ENCODE measurements around the gene TJP3. TPM values are rescaled to one million over a fixed set of nuclear protein-coding genes. Genes with fewer than 3 reads are reported as not detected.

TJP3 gene
- total and polyA plus RNA-seq, 4 donors: 0.30 to 5.0 (median 1.7) TPM

DNA sequence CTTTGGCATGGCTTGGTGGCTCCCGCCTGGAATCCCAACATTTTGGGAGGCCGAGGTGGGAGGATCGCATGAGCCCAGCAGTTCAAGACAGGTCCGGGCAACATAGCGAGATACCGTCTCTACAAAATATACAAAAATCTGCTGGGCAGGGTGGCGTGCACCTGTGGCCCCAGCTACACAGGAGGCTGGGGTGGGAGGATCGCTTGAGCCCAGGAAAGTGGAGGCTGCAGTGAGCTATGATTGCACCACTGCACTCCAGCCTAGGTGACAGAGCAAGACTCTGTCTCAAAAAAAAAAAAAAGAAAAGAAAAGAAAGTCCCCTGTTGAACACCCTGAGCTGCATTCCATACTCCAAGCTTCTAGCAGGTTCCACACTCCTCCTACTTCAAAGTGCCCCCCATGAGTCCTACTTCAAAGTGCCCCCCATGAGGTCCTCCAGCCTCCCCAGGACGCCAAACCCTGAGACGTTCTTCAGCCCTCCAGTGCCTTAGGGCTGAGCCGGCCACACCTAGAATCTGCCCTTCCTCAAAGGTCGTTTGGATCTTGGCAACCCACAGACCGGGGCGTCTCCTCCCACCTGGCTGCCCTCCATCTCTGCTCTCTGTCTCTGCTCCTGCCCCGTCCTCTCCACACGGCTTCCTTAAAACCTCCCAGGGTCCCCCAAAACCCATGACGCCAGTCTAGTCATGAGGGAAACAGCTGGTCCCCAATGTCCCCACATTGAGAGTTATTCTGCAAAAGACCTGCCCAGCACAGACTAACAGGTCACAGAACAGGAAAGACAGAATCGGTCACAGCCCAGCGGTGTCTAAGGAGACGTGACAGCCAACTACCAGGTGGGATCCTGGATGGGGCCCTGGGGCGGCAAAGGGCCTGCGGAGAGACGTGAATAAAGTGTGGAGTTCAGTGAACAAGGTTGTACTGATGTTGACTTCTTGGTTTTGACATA lies 4.8 kb downstream of the TJP3 start:
- Histone ChIP-seq H3K4me3 (ENCODE audit: low read depth, low read length) (no peak overlapping the region), H3K36me3 (ENCODE audit: control insufficient read depth, insufficient read depth, low read length) (no peaks in the 10 kb centered on the region), H3K27me3 (ENCODE audit: control insufficient read depth, insufficient read depth, low read length) (peaks cover 7% of the 10 kb centered on the region), H3K9me3 (ENCODE audit: control insufficient read depth, insufficient read depth, low read length) (no peaks in the 10 kb centered on the region), H3K4me1 (ENCODE audit: control insufficient read depth, insufficient read depth, low read length) (peaks cover 6% of the 10 kb centered on the region), H3K27ac (ENCODE audit: low read depth, low read length) (no peak overlapping the region)
- WGBS (ENCODE audit: insufficient coverage): 51% methylated on average over 17 of the region's 23 CpGs
- DNase-seq (ENCODE audit: low read depth in 4 of 6, low spot score in 6 of 6): no peak

DNA sequence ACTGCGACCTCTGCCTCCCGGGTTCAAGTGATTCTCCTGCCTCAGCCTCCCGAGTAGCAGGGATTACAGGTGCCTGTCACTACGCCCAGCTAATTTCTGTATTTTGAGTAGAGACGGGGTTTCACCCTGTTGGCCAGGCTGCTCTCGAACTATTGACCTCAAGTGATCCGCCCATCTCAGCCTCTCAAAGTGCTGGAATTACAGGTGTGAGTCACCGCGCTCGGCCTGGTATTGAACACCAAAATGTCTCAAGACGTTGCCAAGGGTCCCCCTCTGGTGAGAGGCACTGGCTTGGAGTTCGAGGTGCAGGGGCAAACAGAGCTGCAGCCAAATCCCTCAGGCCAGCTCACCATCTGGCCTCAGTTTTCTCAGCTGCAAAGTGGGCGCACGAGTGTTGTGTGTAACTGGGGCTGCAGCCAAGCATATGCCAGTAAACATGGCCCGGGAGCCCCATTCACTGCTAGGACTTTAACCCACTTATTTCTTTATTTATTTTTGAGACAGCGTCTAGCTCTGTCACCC lies 8.0 kb downstream of the TJP3 start:
- Histone ChIP-seq H3K4me1 (ENCODE audit: control insufficient read depth, insufficient read depth, low read length) (peaks cover 7% of the 10 kb centered on the region), H3K4me3 (ENCODE audit: low read depth, low read length) (no peak overlapping the region), H3K36me3 (ENCODE audit: control insufficient read depth, insufficient read depth, low read length) (no peaks in the 10 kb centered on the region), H3K9me3 (ENCODE audit: control insufficient read depth, insufficient read depth, low read length) (no peaks in the 10 kb centered on the region), H3K27me3 (ENCODE audit: control insufficient read depth, insufficient read depth, low read length) (peaks cover 15% of the 10 kb centered on the region), H3K27ac (ENCODE audit: low read depth, low read length) (no peak overlapping the region)
- 92% methylated on average over 16 of the region's 16 CpGs for WGBS (ENCODE audit: insufficient coverage)
- DNase-seq (ENCODE audit: low read depth in 4 of 6, low spot score in 6 of 6): no peak

DNA sequence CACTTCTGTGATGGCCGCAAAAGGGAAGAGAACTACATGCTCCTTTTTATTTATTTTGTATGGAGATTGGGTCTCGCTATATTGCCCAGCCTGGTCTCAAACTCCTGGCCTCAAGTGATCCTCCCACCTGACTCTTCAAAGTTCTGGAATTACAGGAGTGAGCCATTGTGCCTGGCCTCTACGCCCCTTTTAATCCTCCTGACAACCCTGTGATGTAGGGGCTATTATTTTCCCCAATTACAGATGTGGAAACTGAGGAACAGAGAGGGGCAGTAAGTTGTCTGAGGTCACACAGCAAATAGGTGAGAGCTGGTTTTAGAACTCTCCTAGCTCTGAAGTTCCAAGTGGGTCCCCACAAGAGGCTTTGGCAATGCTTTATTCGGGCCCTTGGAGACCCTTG lies 11.7 kb downstream of the TJP3 start:
- peaks cover 36% of the 10 kb centered on the region for H3K27me3 ChIP-seq (ENCODE audit: control insufficient read depth, insufficient read depth, low read length)
- no peaks in the 10 kb centered on the region for H3K9me3 ChIP-seq (ENCODE audit: control insufficient read depth, insufficient read depth, low read length)
- peaks cover 16% of the 10 kb centered on the region for H3K4me1 ChIP-seq (ENCODE audit: control insufficient read depth, insufficient read depth, low read length)
- no peak overlapping the region for H3K4me3 ChIP-seq (ENCODE audit: low read depth, low read length)
- 100% methylated on average over 1 of the region's 4 CpGs for WGBS (ENCODE audit: insufficient coverage)
- DNase-seq (ENCODE audit: low read depth in 4 of 6, low spot score in 6 of 6): no peak
- no peaks in the 10 kb centered on the region for H3K36me3 ChIP-seq (ENCODE audit: control insufficient read depth, insufficient read depth, low read length)
- H3K27ac ChIP-seq (ENCODE audit: low read depth, low read length): no peak overlapping the region

DNA sequence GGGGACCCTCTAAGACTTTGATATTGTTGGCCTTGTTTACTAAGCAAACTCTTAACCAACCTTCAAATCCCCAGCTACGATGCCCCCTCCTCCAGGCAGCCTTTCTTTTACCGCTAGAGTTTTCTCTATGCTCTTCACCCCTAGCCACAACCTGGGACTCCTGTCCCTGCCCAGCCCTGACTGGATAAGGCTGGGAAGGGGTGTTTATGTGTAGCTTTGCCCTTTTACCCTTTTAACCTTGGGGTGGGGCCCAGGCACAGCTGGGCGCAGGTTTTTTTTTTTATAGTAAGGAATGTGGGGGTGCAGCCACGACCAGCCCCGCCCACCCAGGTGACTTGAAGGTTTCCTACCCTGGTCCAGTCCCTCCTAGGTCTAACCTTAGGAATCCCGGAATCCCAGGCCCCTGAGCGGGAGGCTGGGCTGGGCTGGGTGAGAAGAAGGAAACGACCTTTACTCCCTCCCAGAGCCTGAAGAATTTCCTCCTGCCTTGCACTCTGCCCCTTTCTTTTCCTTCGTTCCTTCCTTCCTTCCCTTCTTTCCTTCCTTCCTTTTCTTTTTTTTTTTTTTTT lies 12.2 kb downstream of the TJP3 start:
- Histone ChIP-seq H3K9me3 (ENCODE audit: control insufficient read depth, insufficient read depth, low read length) (no peaks in the 10 kb centered on the region), H3K27me3 (ENCODE audit: control insufficient read depth, insufficient read depth, low read length) (peaks cover 38% of the 10 kb centered on the region), H3K4me1 (ENCODE audit: control insufficient read depth, insufficient read depth, low read length) (peaks cover 16% of the 10 kb centered on the region), H3K4me3 (ENCODE audit: low read depth, low read length) (no peak overlapping the region), H3K36me3 (ENCODE audit: control insufficient read depth, insufficient read depth, low read length) (no peaks in the 10 kb centered on the region), H3K27ac (ENCODE audit: low read depth, low read length) (no peak overlapping the region)
- 75% methylated on average over 1 of the region's 9 CpGs for WGBS (ENCODE audit: insufficient coverage)
- no peak for DNase-seq (ENCODE audit: low read depth in 4 of 6, low spot score in 6 of 6)

DNA sequence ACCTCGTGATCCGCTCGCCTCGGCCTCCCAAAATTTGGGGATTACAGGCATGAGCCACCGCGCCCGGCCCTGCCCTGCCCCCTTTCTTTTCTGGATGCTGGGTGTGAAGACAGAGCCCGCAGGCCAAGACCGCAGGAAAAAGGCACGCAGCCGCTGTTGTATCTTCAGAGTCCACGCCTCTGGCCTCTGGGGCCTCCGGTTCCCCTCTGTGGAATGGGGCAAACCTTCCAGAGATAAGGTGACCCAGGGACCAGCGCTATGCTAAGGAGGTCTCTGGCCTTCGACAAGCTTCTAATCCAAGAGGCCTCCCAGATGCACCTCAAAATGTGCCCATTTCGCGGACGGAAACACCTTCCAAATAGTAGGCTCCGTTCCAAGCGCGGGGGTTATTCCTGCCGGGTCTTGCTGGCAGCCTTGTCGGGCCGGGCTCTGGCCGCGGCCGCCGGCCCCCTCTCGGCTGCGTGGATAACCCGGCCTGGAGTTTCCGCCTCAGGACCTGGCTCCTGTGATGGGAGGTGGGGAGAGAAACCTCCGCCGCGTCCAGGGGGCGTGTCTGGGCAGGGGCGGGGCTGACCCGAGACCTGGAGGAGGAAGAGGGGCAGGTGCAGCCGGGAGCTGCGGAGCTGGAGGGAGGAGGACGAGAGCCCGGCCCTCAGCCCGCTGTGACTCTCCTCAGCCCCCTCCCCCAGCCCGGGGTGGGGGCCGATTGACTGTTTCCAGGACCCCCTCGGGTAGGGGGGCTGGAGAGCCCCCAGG lies 13.1 kb downstream of the TJP3 start:
- H3K27ac ChIP-seq (ENCODE audit: low read depth, low read length): no peak overlapping the region
- 29% methylated on average over 35 of the region's 46 CpGs for WGBS (ENCODE audit: insufficient coverage)

DNA sequence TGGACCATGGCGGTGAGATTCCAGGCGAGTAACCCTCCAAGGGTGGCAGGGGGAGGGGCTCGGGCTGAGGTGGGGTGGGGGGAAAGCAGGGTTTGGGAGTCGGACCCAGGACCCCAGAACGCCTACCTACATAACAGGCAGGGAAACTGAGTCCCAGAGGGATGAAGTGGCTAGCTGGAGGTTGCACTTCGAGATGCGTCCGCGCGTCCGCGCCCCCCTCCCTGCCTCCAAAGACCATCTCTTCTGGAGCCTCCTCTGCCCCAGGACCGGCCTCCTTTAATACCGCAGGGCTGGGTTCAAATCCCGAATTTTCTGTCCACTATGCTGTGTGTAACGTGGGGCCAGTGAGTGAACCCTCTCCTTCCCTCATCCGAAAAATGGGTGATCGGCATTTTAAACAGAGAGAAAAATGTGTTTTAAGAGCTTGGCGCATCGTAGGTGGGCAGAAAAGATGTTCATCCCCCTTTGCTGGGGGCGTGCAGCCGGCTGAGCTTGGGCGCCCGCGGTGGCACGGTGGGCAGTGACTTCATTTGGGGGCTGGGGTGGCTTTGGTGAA lies 13.8 kb downstream of the TJP3 start:
- WGBS (ENCODE audit: insufficient coverage): under 1% methylated on average over 22 of the region's 26 CpGs
- no peak for DNase-seq (ENCODE audit: low read depth in 4 of 6, low spot score in 6 of 6)
- peaks cover 16% of the 10 kb centered on the region for H3K4me1 ChIP-seq (ENCODE audit: control insufficient read depth, insufficient read depth, low read length)
- H3K36me3 ChIP-seq (ENCODE audit: control insufficient read depth, insufficient read depth, low read length): no peaks in the 10 kb centered on the region
- H3K27ac ChIP-seq (ENCODE audit: low read depth, low read length): no peak overlapping the region
- H3K4me3 ChIP-seq (ENCODE audit: low read depth, low read length): no peak overlapping the region
- H3K9me3 ChIP-seq (ENCODE audit: control insufficient read depth, insufficient read depth, low read length): no peaks in the 10 kb centered on the region
- peaks cover 41% of the 10 kb centered on the region for H3K27me3 ChIP-seq (ENCODE audit: control insufficient read depth, insufficient read depth, low read length)

More for the DNA sequence above, 13.1 kb downstream of the TJP3 start:
- Histone ChIP-seq H3K27me3 (ENCODE audit: control insufficient read depth, insufficient read depth, low read length) (peaks cover 41% of the 10 kb centered on the region), H3K9me3 (ENCODE audit: control insufficient read depth, insufficient read depth, low read length) (no peaks in the 10 kb centered on the region), H3K4me3 (ENCODE audit: low read depth, low read length) (no peak overlapping the region), H3K36me3 (ENCODE audit: control insufficient read depth, insufficient read depth, low read length) (no peaks in the 10 kb centered on the region), H3K4me1 (ENCODE audit: control insufficient read depth, insufficient read depth, low read length) (peaks cover 16% of the 10 kb centered on the region)
- peak in 4 of 6 donors; percentile 43 to 83 (median 59) for DNase-seq (ENCODE audit: low read depth in 4 of 6, low spot score in 6 of 6)

DNA sequence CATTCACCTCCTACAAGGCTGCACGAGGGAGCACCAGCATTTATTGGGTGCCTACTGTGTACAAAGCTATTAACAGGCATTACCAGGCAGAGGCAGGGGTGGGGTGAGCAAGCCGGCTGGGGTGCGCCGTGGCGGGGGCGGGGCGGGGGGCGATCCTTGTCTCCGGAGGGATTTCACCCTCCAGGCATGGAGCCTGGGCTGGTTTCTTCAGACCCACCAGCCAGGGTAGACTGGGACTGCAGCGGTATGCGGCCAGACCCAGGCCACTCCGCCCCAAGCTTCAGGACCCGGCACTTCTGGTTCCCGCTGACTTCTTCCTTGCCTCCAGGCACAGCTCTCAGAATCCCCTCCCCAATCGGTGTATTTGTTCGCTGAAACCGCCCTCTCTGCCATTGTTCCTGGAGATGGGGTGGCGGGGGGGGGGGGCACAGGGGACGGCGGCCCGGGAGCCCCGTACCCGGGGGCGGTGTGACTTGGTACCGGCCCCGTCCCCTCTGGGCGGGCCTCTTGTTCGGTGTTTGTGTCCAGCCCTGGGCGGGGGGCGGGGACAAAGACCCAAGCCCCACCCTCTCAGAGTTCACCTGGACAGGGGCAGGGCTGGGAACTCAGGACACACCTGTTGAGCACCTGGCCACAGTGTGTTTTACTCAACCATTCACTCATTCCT lies 14.4 kb downstream of the TJP3 start:
- peaks cover 41% of the 10 kb centered on the region for H3K27me3 ChIP-seq (ENCODE audit: control insufficient read depth, insufficient read depth, low read length)

DNA sequence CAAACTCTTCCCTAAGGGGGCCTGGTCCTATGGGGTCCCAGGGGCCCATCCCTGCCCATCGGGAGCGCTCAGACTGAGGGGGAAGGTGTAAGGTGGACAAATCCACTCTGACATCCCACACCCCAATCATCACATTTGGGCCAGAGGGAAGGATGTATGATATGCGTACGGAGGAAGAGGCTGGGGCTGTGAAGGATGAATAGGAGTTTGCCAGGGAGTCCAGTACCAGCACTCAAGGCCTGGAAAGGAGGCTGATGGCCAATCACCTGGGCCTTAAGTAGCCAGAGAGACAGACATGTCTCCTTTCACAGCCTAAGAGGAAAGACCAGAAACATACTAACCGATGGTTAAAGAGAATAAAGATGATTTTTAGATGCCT lies 14.9 kb downstream of the TJP3 start:
- Histone ChIP-seq H3K27me3 (ENCODE audit: control insufficient read depth, insufficient read depth, low read length) (peaks cover 41% of the 10 kb centered on the region), H3K4me1 (ENCODE audit: control insufficient read depth, insufficient read depth, low read length) (peaks cover 16% of the 10 kb centered on the region), H3K4me3 (ENCODE audit: low read depth, low read length) (no peak overlapping the region), H3K27ac (ENCODE audit: low read depth, low read length) (no peak overlapping the region), H3K9me3 (ENCODE audit: control insufficient read depth, insufficient read depth, low read length) (no peaks in the 10 kb centered on the region), H3K36me3 (ENCODE audit: control insufficient read depth, insufficient read depth, low read length) (no peaks in the 10 kb centered on the region)
- WGBS (ENCODE audit: insufficient coverage): 81% methylated on average over 2 of the region's 5 CpGs
- DNase-seq (ENCODE audit: low read depth in 4 of 6, low spot score in 6 of 6): no peak

More for the DNA sequence above, 14.4 kb downstream of the TJP3 start:
- no peaks in the 10 kb centered on the region for H3K9me3 ChIP-seq (ENCODE audit: control insufficient read depth, insufficient read depth, low read length)
- 3% methylated on average over 20 of the region's 30 CpGs for WGBS (ENCODE audit: insufficient coverage)
- no peak overlapping the region for H3K4me3 ChIP-seq (ENCODE audit: low read depth, low read length)
- no peak for DNase-seq (ENCODE audit: low read depth in 4 of 6, low spot score in 6 of 6)
- H3K36me3 ChIP-seq (ENCODE audit: control insufficient read depth, insufficient read depth, low read length): no peaks in the 10 kb centered on the region
- peaks cover 16% of the 10 kb centered on the region for H3K4me1 ChIP-seq (ENCODE audit: control insufficient read depth, insufficient read depth, low read length)
- no peak overlapping the region for H3K27ac ChIP-seq (ENCODE audit: low read depth, low read length)

DNA sequence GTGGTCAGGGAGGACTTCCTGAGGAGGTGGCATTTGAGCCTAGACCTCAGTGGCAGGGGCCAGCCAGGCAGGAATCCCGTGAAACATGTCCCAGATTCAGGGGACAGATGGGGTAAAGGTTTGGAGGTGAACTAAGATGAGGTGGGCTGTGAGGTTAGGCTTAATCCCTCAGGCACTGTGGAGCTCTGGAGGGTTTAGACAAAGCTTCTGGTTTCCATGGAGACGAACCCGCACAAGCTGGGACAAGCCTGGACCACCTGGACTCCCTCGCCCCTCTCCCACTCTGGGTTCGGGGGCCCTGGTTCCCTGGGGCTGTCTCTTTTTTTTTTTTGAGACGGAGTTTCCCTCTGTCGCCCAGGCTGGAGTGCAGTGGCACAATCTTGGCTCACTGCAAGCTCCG lies 15.7 kb downstream of the TJP3 start:
- H3K27me3 ChIP-seq (ENCODE audit: control insufficient read depth, insufficient read depth, low read length): peaks cover 41% of the 10 kb centered on the region
- no peaks in the 10 kb centered on the region for H3K9me3 ChIP-seq (ENCODE audit: control insufficient read depth, insufficient read depth, low read length)
- H3K36me3 ChIP-seq (ENCODE audit: control insufficient read depth, insufficient read depth, low read length): no peaks in the 10 kb centered on the region
- no peak for DNase-seq (ENCODE audit: low read depth in 4 of 6, low spot score in 6 of 6)
- H3K4me3 ChIP-seq (ENCODE audit: low read depth, low read length): no peak overlapping the region
- 16% methylated on average over 7 of the region's 8 CpGs for WGBS (ENCODE audit: insufficient coverage)
- no peak overlapping the region for H3K27ac ChIP-seq (ENCODE audit: low read depth, low read length)
- peaks cover 15% of the 10 kb centered on the region for H3K4me1 ChIP-seq (ENCODE audit: control insufficient read depth, insufficient read depth, low read length)

All from spinal cord (tissue), 10 donors.